GM10266 (cell line): ENCODE results near the gene RSPH1.
A peak's percentile ranks its signal among the peaks of the same experiment; 100 is the strongest.

Experiments used
- DNase-seq: peaks from one replicate; pipeline ENCODE4 v3.0.0; 2012; ENCODE audit errors: extremely low spot score
- CTCF ChIP-seq: IDR thresholded peaks from 2 replicates; pipeline ENCODE4 v1.5.1; 2012; ENCODE audit warnings: mild to moderate bottlenecking, low read depth; ENCODE audit not compliant: control insufficient read depth, insufficient read depth; ENCODE audit errors: missing control alignments

The RSPH1 gene

GRCh38 chr21:42465803-42466127, 30.3 kb downstream of the RSPH1 start:
- peak; percentile 49 for DNase-seq
- no peak for TF ChIP-seq CTCF

- no peak for TF ChIP-seq CTCF
- DNase-seq: no peak
Observed at GRCh38 chr21:42465008-42465802, 30.8 kb downstream of the RSPH1 start.

DNA sequence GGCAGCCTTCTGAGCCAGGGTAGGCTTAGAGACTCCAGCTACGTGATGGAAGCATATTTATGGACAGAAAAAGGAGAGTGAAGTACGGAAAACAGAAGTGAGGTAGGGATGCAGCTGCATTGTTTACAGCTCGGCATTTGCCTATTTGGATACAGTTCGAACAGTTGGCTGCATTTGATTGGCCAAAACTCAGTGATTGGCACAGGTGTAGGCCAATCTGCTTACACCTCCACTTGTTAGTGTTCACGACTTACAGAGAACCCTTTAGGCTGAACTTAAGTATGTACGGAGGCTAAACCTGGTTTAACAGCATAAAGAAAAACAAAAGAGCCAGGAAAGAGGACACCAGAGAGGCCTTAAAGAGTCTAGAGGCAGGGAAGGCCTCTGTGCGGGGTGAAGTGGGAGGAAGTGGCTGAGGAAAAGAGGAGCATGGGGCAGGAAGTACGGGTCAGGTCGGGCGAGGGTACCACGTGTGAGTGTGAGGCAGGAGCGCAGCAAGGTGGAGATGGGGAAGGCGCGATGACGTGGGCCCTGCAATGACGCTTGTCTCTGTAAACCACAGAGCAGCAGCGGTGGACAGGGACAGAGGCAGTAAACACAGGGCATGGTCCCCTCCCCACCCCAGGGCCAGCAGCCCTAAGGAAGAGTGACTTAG, 32.0 kb downstream of the RSPH1 start:
- DNase-seq: no peak
- TF ChIP-seq CTCF: no peak

- TF ChIP-seq CTCF: no peak
Observed at GRCh38 chr21:42461881-42462877, 33.8 kb downstream of the RSPH1 start.

GRCh38 chr21:42461185-42461520, 34.9 kb downstream of the RSPH1 start:
- no peak for DNase-seq
- no peak for TF ChIP-seq CTCF

More at GRCh38 chr21:42461881-42462877, 33.8 kb downstream of the RSPH1 start:
- DNase-seq: no peak

- no peak for TF ChIP-seq CTCF
- peak; percentile 46 for DNase-seq
Observed at GRCh38 chr21:42460391-42461184, 35.4 kb downstream of the RSPH1 start.
